GM10248 (cell line): ENCODE results near the gene FAM131C.
"Not testable (repeated sequence)": the region's sequence is repeated elsewhere in the genome, so short reads cannot be mapped to it uniquely, and the experiment has no call there.

Source experiments
- CTCF ChIA-PET: fragments of 300-600 bp; sonication (Branson Sonifier 250); formaldehyde crosslinking; extraction: SDS; loops from one replicate; lab custom pipeline; 2021; ENCODE audit warnings: antibody characterized with exemption; lab: Yijun Ruan, JAX
- POLR2A ChIA-PET: fragments of 350-650 bp; sonication (Branson Sonifier 250); formaldehyde crosslinking; extraction: SDS; loops from one replicate; lab custom pipeline; 2020; ENCODE audit warnings: antibody characterized with exemption; lab: Yijun Ruan, JAX
- DNase-seq: peaks from one replicate; pipeline ENCODE4 v3.0.0; 2012; ENCODE audit errors: extremely low spot score
- TF ChIP-seq, protein P1 (sequence below): IDR thresholded peaks from 2 replicates; pipeline ENCODE4 v1.5.1; 2012; ENCODE audit warnings: mild to moderate bottlenecking, low read depth; ENCODE audit errors: extremely low read depth, missing control alignments, control extremely low read depth

Gene FAM131C

DNA sequence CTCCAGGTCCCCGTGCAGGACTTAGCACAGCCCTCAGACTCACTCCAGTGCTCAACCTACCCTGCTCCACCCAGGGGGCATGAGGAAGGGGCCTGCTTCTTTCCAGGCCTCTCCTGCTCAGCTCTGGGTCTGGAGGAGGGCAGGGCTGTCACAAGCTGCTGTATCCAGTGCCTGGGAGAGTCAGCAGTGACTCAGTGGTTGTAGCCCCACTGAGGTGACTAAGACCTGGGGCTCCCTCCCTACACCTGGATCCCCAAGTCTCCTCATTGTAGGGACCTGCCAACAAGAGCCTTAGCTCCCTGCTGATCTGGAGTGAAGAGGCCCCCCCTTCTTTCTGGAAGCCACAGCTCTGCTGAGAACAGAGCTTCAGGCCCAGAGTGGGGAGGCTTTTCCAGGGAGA, 36.1 kb upstream of the FAM131C start:
- no peak for DNase-seq
- CTCF ChIA-PET: interaction anchor here (1.0 to 1.5 kb wide), 3 partner anchors 11 to 28 kb away, joined by 3 to 7 read pairs (median 4); no protein-coding TSS in a partner anchor
- POLR2A ChIA-PET: no interaction called here
- TF ChIP-seq, protein P1, sequence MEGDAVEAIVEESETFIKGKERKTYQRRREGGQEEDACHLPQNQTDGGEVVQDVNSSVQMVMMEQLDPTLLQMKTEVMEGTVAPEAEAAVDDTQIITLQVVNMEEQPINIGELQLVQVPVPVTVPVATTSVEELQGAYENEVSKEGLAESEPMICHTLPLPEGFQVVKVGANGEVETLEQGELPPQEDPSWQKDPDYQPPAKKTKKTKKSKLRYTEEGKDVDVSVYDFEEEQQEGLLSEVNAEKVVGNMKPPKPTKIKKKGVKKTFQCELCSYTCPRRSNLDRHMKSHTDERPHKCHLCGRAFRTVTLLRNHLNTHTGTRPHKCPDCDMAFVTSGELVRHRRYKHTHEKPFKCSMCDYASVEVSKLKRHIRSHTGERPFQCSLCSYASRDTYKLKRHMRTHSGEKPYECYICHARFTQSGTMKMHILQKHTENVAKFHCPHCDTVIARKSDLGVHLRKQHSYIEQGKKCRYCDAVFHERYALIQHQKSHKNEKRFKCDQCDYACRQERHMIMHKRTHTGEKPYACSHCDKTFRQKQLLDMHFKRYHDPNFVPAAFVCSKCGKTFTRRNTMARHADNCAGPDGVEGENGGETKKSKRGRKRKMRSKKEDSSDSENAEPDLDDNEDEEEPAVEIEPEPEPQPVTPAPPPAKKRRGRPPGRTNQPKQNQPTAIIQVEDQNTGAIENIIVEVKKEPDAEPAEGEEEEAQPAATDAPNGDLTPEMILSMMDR: no peak

DNA sequence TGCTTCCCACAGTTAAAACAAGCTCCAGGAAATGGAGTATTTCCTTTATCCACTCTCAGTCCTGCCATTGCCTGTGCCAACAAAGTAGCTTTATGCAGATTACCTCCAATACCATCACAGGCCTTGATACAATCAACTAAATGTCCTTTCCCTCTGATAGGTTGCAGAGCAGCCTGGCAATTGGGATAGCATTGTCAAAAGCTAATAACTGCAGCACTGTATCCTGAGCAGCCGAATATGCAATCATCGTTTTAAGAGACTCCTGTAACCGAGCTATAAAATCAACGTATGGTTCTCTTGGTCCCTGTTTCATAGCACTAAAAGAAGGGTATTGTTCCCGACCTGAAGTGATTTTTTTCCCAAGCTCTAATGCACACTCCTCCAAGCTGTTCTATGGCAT, 33.6 kb upstream of the FAM131C start:
- DNase-seq, POLR2A ChIA-PET: not testable (repeated sequence)
- CTCF ChIA-PET: interaction anchor here (1.2 to 2.3 kb wide), 3 partner anchors 10 to 80 kb away, joined by 3 to 6 read pairs (median 4); no protein-coding TSS in a partner anchor

DNA sequence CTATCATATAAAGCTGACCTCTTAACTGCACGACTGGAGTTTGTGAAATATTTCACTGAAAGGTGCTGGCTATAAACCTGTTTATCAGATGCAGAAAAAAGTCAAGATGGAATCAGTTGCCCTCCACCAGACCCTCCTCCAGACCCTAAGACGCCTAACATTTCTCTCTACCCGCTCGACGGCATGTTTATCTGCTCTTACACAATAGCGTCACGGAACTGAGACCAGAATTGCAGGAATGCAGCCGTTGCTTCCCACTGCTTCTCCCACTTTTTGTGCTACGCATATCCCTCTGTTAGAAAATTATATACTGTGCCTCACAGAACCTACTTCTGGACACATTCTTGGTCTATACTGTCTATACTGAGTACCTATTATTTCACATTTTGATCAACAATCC, 28.2 kb upstream of the FAM131C start:
- POLR2A ChIA-PET: no interaction called here
- no peak for DNase-seq
- CTCF ChIA-PET: no interaction called here

DNA sequence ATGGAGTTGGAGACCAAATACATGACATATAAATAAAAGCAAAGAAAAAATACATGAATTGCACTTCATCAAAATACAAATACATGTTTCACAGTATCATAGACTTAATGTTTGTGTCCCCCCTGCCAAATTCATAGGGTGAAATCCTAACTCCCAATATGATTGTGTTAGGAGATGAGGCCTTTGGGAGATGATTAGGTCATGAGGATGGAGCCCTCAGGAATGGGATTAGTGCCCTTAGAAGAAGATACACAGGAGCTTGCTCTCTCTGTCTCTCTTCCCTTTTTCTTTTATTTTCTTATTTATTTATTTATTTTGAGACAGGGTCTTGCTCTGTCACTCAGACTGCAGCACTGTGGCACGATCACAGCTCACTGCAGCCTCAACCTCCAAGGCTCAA, 26.0 kb upstream of the FAM131C start:
- TF ChIP-seq, protein P1: no peak
- POLR2A ChIA-PET: interaction anchor here (0.6 kb wide), 1 partner anchor 101 kb away, joined by 3 read pairs; no protein-coding TSS in a partner anchor
- no peak for DNase-seq
- CTCF ChIA-PET: interaction anchor here (1.1 to 1.9 kb wide), 3 partner anchors 9 to 17 kb away, joined by 3 to 4 read pairs (median 4); no protein-coding TSS in a partner anchor

More for the DNA sequence above, 28.2 kb upstream of the FAM131C start:
- TF ChIP-seq, protein P1: no peak

DNA sequence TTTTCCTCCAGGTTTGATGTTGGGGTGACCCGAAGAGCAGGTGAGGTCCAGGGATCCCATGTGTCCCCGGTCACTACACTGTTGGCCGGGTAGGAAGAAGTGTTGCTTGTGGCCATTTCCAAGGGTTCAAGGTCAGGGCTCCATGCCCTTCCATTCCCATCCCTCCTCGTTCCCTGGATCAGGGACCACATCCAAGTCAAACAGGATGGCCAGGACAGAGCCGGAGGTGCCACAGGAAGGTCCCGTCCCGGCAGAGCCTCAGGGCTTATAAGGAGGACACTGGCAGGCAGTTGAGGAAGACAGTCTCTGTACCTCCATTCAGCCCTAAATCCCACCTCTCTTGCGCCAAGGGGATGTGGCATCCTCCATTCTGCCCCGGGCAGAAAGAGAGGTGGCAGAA, 22.0 kb upstream of the FAM131C start:
- ChIA-PET CTCF (interaction anchor here (2.3 kb wide), 1 partner anchor 13 kb away, joined by 11 read pairs; no protein-coding TSS in a partner anchor), POLR2A (no interaction called here)

DNA sequence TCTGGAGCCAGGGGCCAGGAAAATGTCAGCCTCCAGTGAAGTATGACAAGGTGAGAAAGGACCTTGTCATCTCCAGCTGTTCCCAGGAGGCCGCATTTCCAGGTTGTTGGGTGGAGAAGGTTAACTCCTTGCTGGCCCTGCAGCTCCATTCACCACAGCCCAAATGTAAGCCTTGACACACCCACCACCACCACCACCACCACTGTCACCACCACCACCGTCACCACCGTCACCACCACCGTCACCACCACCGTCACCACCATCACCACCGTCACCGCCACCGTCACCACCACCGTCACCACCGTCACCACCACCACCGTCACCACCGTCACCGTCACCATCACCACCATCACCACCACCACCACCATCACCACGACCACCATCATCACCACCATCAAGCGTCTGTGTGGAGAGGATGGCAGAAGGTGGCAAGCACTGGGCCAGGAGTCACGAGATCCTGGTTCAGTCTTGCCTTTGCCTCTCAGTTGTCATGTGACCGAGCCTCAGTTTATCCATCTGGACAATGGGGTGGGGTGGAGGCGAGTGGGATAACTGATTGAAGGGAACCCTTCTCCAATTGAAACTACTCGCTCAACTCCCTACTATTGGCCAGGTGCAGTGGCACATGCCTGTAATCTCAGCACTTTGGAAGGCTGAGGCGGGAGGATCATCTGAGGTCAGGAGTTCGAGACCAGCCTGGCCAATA, 21.2 kb upstream of the FAM131C start:
- ChIA-PET POLR2A (no interaction called here), CTCF (interaction anchor here (0.9 to 4.0 kb wide), 2 partner anchors 12 to 15 kb away, joined by 3 to 20 read pairs; no protein-coding TSS in a partner anchor)
- no peak for DNase-seq
- TF ChIP-seq, protein P1: no peak

More for the DNA sequence above, 22.0 kb upstream of the FAM131C start:
- TF ChIP-seq, protein P1: no peak
- DNase-seq: no peak

DNA sequence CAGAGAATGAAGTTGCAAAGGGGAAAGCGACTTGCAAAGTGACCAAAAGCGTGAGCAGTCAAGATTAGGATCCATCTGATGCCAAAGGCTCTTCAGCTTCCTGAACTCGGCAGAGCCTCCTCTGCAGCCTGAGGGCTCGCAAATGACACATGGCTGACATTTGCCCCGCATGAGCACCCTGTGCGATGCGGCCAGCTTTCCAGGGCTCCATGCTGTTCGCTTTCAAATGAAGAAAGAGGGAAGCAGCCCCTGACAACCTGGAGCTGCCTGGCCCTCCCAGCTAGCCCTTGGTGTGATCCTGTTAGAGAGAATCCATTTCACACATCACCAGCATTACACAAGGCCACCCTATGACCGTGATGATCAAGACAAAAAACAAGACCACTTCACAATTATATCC, 20.2 kb upstream of the FAM131C start:
- ChIA-PET POLR2A (no interaction called here), CTCF (interaction anchor here (0.9 to 4.0 kb wide), 2 partner anchors 11 to 14 kb away, joined by 3 to 20 read pairs; no protein-coding TSS in a partner anchor)
- DNase-seq: no peak
- TF ChIP-seq, protein P1: no peak
